ENCODE results near the gene STXBP6. TPM values are rescaled to one million over a fixed set of nuclear protein-coding genes. Genes with fewer than 3 reads are reported as not detected.

The STXBP6 gene
- total RNA-seq, 2 experiments from 2014 or later, result not detected

GRCh38 chr14:24988760-24989159 lies 61.2 kb downstream of the STXBP6 start:
- ChIA-PET CTCF (no interaction called here), POLR2A (no interaction called here)
- no peak overlapping the region for H3K27ac Mint-ChIP-seq
- H3K36me3 Mint-ChIP-seq (ENCODE audit: low read depth), result no peaks in the 10 kb centered on the region
- no peak overlapping the region for H3K4me3 Mint-ChIP-seq
- intact Hi-C loops (cut with DNase I, micrococcal nuclease), result no loop called here
- H3K4me1 Mint-ChIP-seq (ENCODE audit: low read depth), result no peaks in the 10 kb centered on the region
- H3K27me3 Mint-ChIP-seq, result peaks cover 25% of the 10 kb centered on the region
- H3K27me3 ChIP-seq (ENCODE audit: control insufficient read depth in 1 of 2, insufficient read depth in 2 of 2, low read length in 2 of 2), result no peaks in the 10 kb centered on the region
- H3K9me3 Mint-ChIP-seq, result no peaks in the 10 kb centered on the region
- H3K36me3 ChIP-seq (ENCODE audit: insufficient read depth, low read length), result no peaks in the 10 kb centered on the region
- no peak overlapping the region for H3K27ac ChIP-seq (ENCODE audit: low read depth in 1 of 2, low read length in 2 of 2)
- no peaks in the 10 kb centered on the region for H3K4me1 ChIP-seq (ENCODE audit: insufficient read depth, low read length)
- TF ChIP-seq CTCF (IDR thresholded peaks at IDR 0.05), result no peak
- no peak for ATAC-seq (ENCODE audit: poor library complexity)
- no peak for DNase-seq
- no peaks in the 10 kb centered on the region for H3K9me3 ChIP-seq (ENCODE audit: control insufficient read depth in 1 of 2, insufficient read depth in 1 of 2, low read length in 2 of 2)
- H3K4me3 ChIP-seq (ENCODE audit: low read length), result no peak overlapping the region

- H3K9me3 Mint-ChIP-seq, result no peaks in the 10 kb centered on the region
- Histone ChIP-seq H3K4me1 (ENCODE audit: insufficient read depth, low read length) (no peaks in the 10 kb centered on the region), H3K27me3 (ENCODE audit: control insufficient read depth in 1 of 2, insufficient read depth in 2 of 2, low read length in 2 of 2) (no peaks in the 10 kb centered on the region), H3K4me3 (ENCODE audit: low read length) (no peak overlapping the region), H3K27ac (ENCODE audit: low read depth in 1 of 2, low read length in 2 of 2) (no peak overlapping the region), H3K9me3 (ENCODE audit: control insufficient read depth in 1 of 2, insufficient read depth in 1 of 2, low read length in 2 of 2) (no peaks in the 10 kb centered on the region), H3K36me3 (ENCODE audit: insufficient read depth, low read length) (no peaks in the 10 kb centered on the region)
- POLR2A ChIA-PET, result no interaction called here
- H3K36me3 Mint-ChIP-seq (ENCODE audit: low read depth), result no peaks in the 10 kb centered on the region
- ATAC-seq (ENCODE audit: poor library complexity), result no peak
- no peak for TF ChIP-seq CTCF (IDR thresholded peaks at IDR 0.05)
- CTCF ChIA-PET, result no interaction called here
- no peak overlapping the region for H3K4me3 Mint-ChIP-seq
- intact Hi-C loops (cut with DNase I, micrococcal nuclease), result no loop called here
- peaks cover 25% of the 10 kb centered on the region for H3K27me3 Mint-ChIP-seq
- H3K4me1 Mint-ChIP-seq (ENCODE audit: low read depth), result no peaks in the 10 kb centered on the region
- DNase-seq, result no peak
- no peak overlapping the region for H3K27ac Mint-ChIP-seq
These were observed 63.6 kb downstream of the STXBP6 start for GRCh38 chr14:24986206-24986893.

GRCh38 chr14:24984846-24985589 lies 64.9 kb downstream of the STXBP6 start:
- H3K9me3 Mint-ChIP-seq, result no peaks in the 10 kb centered on the region
- no peaks in the 10 kb centered on the region for H3K36me3 Mint-ChIP-seq (ENCODE audit: low read depth)
- TF ChIP-seq CTCF (IDR thresholded peaks at IDR 0.05), result no peak

More at GRCh38 chr14:24984846-24985589, 64.9 kb downstream of the STXBP6 start:
- peaks cover 33% of the 10 kb centered on the region for H3K27me3 Mint-ChIP-seq
- Histone ChIP-seq H3K27ac (ENCODE audit: low read depth in 1 of 2, low read length in 2 of 2) (no peak overlapping the region), H3K36me3 (ENCODE audit: insufficient read depth, low read length) (no peaks in the 10 kb centered on the region), H3K27me3 (ENCODE audit: control insufficient read depth in 1 of 2, insufficient read depth in 2 of 2, low read length in 2 of 2) (no peaks in the 10 kb centered on the region), H3K4me1 (ENCODE audit: insufficient read depth, low read length) (no peaks in the 10 kb centered on the region), H3K9me3 (ENCODE audit: control insufficient read depth in 1 of 2, insufficient read depth in 1 of 2, low read length in 2 of 2) (no peaks in the 10 kb centered on the region), H3K4me3 (ENCODE audit: low read length) (no peak overlapping the region)
- DNase-seq (no peak), ATAC-seq (ENCODE audit: poor library complexity) (no peak)
- no peak overlapping the region for H3K4me3 Mint-ChIP-seq
- CTCF ChIA-PET, result no interaction called here
- H3K4me1 Mint-ChIP-seq (ENCODE audit: low read depth), result no peaks in the 10 kb centered on the region
- POLR2A ChIA-PET, result interaction anchor here (0.7 kb wide), 1 partner anchor 30 kb away, joined by 3 read pairs; no protein-coding TSS in a partner anchor
- no peak overlapping the region for H3K27ac Mint-ChIP-seq
- intact Hi-C loops (cut with DNase I, micrococcal nuclease), result no loop called here

Measured in CD4-positive, alpha-beta T cell (primary cell).